ENCODE data around the gene SORBS2. TPM values are rescaled to one million over a fixed set of nuclear protein-coding genes. Genes with fewer than 3 reads are reported as not detected.
A peak's percentile ranks its signal among the peaks of the same experiment; 100 is the strongest.

The SORBS2 gene
- total and polyA plus RNA-seq, 2 of the 4 experiments (the other 2 are of a cell fraction): 0.18 TPM; not detected in 1

DNA sequence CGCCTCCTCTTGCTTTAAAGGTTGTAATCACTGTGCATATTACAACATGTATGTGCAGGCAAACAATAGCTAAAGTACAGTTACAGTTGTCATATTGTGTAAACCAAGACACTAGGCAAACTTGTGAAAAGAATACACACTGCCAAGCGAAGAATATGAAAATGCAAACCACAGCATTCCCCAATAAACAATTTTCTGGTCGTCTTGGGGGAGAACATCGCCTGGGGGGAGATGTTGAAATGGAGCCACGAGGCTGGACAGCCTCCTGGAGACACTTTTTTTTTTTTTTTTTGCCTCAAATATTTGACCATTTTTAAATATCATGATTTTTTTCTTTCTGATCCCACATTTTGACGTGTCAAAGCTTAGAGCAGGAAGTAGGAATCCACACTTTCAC lies 225.0 kb downstream of the SORBS2 start:
- TF ChIP-seq NFE2L2 (IDR thresholded peaks at IDR 0.05; ENCODE audit: low read depth, low read length) (no peak), POLR2A (IDR thresholded peaks at IDR 0.05; ENCODE audit: low read depth, low read length) (no peak), MXI1 (IDR thresholded peaks at IDR 0.05; ENCODE audit: borderline replicate concordance, low read depth, low read length) (no peak), RCOR1 (IDR thresholded peaks at IDR 0.05; ENCODE audit: insufficient replicate concordance, low read length) (no peak)
- TF ChIP-seq, protein P1, sequence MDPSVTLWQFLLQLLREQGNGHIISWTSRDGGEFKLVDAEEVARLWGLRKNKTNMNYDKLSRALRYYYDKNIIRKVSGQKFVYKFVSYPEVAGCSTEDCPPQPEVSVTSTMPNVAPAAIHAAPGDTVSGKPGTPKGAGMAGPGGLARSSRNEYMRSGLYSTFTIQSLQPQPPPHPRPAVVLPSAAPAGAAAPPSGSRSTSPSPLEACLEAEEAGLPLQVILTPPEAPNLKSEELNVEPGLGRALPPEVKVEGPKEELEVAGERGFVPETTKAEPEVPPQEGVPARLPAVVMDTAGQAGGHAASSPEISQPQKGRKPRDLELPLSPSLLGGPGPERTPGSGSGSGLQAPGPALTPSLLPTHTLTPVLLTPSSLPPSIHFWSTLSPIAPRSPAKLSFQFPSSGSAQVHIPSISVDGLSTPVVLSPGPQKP (IDR thresholded peaks at IDR 0.05; ENCODE audit: borderline replicate concordance, low read depth, low read length): no peak
- Histone ChIP-seq H3K4me2 (ENCODE audit: low read depth, low read length) (peak overlapping the region; percentile 33), H2BK120ac (ENCODE audit: low read depth, low read length) (no peak overlapping the region), H2AK5ac (ENCODE audit: low read depth, low read length) (no peak overlapping the region), H4K5ac (ENCODE audit: low read depth, low read length) (no peak overlapping the region), H3K9me1 (ENCODE audit: insufficient read depth, low read length) (no peaks in the 10 kb centered on the region), H3K27me3 (ENCODE audit: control insufficient read depth, insufficient read depth, low read length) (peaks cover 14% of the 10 kb centered on the region), H2AK9ac (replicated peaks; ENCODE audit: low read depth, low read length, poor library complexity) (no peak overlapping the region), H3K4ac (ENCODE audit: low read depth, low read length) (no peak overlapping the region), H2BK20ac (ENCODE audit: low read depth, low read length) (no peak overlapping the region), H3K18ac (ENCODE audit: low read depth, low read length) (no peak overlapping the region), H3K23ac (ENCODE audit: low read depth, low read length) (no peak overlapping the region), H3K79me1 (ENCODE audit: low read depth in 1 of 2, low read length in 2 of 2) (no peaks in the 10 kb centered on the region), H3K27ac (ENCODE audit: insufficient read depth, low read length) (no peak overlapping the region), H3K14ac (replicated peaks; ENCODE audit: low read depth, low read length) (no peak overlapping the region), H2BK15ac (ENCODE audit: low read depth, low read length) (no peak overlapping the region), H4K8ac (ENCODE audit: low read depth in 2 of 2, low read length in 2 of 2) (no peak overlapping the region), H4K20me1 (ENCODE audit: insufficient read depth, low read length) (no peaks in the 10 kb centered on the region), H3K4me3 (ENCODE audit: insufficient read depth, low read depth, low read length) (no peak overlapping the region), H3K36me3 (ENCODE audit: control insufficient read depth, insufficient read depth, low read length) (no peaks in the 10 kb centered on the region), H3K9me3 (ENCODE audit: control insufficient read depth, insufficient read depth, low read length) (no peaks in the 10 kb centered on the region), H3K56ac (ENCODE audit: extremely low read depth, insufficient read depth, low read length) (no peak overlapping the region), H4K91ac (ENCODE audit: insufficient read depth, low read depth, low read length) (no peak overlapping the region), H2AFZ (replicated peaks; ENCODE audit: low read length, poor library complexity) (peak overlapping the region; percentile 75), H3K4me1 (ENCODE audit: control insufficient read depth, insufficient read depth, low read length) (no peaks in the 10 kb centered on the region), H2BK5ac (ENCODE audit: low read depth, low read length, poor library complexity, severe bottlenecking) (no peak overlapping the region), H3K9ac (ENCODE audit: low read depth, low read length) (no peak overlapping the region)
- intact Hi-C loops (cut with micrococcal nuclease) (loop anchor here (5.0 kb wide), 1 partner anchor 50 kb away; the partner anchor contains the start of gene PDLIM3), in situ Hi-C loops (cut with MboI; ENCODE audit: low sequenced_read_pairs) (loop anchor here (5.0 kb wide), 1 partner anchor 100 kb away; no protein-coding TSS in a partner anchor), dilution Hi-C loops (cut with HindIII; ENCODE audit: low sequenced_read_pairs, unreplicated experiment) (no loop called here)
- ChIA-PET POLR2A (ENCODE audit: unreplicated experiment) (interaction anchor here (0.6 kb wide), 1 partner anchor 126 kb away, joined by 15 read pairs; no protein-coding TSS in a partner anchor), CTCF (no interaction called here)
- DNase-seq: no peak
- BruUV-seq (replicated peaks): no TSS peak
- WGBS, 2 experiments (ENCODE audit: extremely low coverage in 2 of 2, insufficient read length in 1 of 2): no CpG with 5 or more reads among the region's 6 CpGs
- no peak for ATAC-seq (ENCODE audit: low read depth)

Data from IMR-90 (cell line).